ENCODE data around the gene ACO1.
A peak's percentile ranks its signal among the peaks of the same experiment; 100 is the strongest.

ACO1 gene

DNA sequence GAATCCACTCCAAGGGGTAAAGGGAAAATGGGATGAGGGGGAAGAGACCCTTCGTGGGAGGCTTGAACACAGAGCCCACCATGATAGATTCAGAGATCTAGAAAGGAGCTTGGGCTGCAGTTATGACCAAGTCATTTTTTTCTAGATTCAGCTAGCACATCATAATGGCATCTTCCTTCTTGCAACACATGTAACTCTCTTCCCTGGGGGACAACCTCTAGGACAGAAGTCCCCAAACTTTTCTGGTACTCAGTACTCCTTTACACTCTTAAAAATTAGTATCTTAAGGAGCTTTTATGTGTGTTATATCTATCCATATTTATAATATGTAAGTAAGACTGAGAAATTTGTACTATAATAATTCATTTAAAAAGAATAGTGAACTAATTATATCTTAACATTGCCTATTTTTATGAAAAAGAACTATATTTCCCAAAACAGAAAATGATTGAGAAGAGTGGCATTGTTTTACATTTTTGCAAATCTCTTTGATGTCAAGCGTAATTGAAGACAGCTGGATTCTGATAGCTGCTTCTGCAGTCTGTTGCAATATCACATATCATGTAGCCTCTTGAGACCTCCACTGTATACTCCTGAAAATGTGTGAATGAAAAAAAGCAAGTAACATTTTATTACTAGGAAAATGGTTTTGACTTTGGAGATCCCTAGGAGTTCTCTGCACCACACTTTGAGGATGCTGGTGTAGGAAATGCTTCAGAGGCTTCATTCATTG is 875 bp downstream of the ACO1 start:
- no peak for TF ChIP-seq EZH2phosphoT487 (conservative IDR thresholded peaks at IDR 0.05; ENCODE audit: low read length)
- TF ChIP-seq, protein P1, sequence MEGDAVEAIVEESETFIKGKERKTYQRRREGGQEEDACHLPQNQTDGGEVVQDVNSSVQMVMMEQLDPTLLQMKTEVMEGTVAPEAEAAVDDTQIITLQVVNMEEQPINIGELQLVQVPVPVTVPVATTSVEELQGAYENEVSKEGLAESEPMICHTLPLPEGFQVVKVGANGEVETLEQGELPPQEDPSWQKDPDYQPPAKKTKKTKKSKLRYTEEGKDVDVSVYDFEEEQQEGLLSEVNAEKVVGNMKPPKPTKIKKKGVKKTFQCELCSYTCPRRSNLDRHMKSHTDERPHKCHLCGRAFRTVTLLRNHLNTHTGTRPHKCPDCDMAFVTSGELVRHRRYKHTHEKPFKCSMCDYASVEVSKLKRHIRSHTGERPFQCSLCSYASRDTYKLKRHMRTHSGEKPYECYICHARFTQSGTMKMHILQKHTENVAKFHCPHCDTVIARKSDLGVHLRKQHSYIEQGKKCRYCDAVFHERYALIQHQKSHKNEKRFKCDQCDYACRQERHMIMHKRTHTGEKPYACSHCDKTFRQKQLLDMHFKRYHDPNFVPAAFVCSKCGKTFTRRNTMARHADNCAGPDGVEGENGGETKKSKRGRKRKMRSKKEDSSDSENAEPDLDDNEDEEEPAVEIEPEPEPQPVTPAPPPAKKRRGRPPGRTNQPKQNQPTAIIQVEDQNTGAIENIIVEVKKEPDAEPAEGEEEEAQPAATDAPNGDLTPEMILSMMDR (IDR thresholded peaks at IDR 0.05; ENCODE audit: insufficient read depth, low read length, poor library complexity, severe bottlenecking): no peak
- H3K36me3 ChIP-seq (ENCODE audit: low read length): no peaks in the 10 kb centered on the region
- H3K79me2 ChIP-seq (ENCODE audit: insufficient read depth, low read length): no peaks in the 10 kb centered on the region
- no peaks in the 10 kb centered on the region for H3K9me2 ChIP-seq (replicated peaks; ENCODE audit: insufficient read depth, low read length)
- H4K20me1 ChIP-seq (ENCODE audit: low read depth, low read length): no peaks in the 10 kb centered on the region
- H3K27me3 ChIP-seq (ENCODE audit: low read length): no peaks in the 10 kb centered on the region
- peak overlapping the region; percentile 63 for H3K4me2 ChIP-seq (ENCODE audit: low read depth, low read length, poor library complexity, severe bottlenecking)
- no peaks in the 10 kb centered on the region; the same call in 1 of the 2 replicates for H3F3A ChIP-seq (ENCODE audit: insufficient read depth)
- H3K9ac ChIP-seq (ENCODE audit: low read length): peak overlapping the region; percentile 61
- H2AFZ ChIP-seq (ENCODE audit: low read depth, low read length, severe bottlenecking): peak overlapping the region; percentile 73
- H3K9me3 ChIP-seq (ENCODE audit: insufficient read depth, low read length): no peaks in the 10 kb centered on the region
- no peak overlapping the region for H3K27ac ChIP-seq (ENCODE audit: low read depth, low read length)
- peak overlapping the region; percentile 70 for H3K4me3 ChIP-seq (ENCODE audit: insufficient read depth, low read length, poor library complexity, severe bottlenecking)

DNA sequence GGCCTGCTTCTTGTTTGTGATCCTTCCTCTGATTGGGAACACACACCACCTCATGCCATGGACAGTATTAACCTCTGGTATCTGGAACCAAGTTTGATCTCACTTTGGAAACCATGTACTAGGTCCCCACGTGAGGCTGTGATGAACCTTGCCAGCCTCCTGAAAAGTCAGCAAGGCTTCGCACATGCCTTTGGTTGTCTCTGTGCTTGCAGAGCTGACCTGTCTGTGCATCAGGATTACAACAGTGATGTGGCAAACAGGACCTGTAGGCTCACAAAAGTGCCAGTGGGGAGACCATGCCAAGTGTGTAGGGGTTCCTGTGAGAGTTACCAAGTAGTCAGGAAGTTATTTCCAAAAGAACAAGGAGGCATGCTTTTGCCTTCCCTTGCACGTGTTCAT is 1.4 kb downstream of the ACO1 start:
- Histone ChIP-seq H3K36me3 (ENCODE audit: low read length) (no peaks in the 10 kb centered on the region), H3K4me3 (ENCODE audit: insufficient read depth, low read length, poor library complexity, severe bottlenecking) (no peak overlapping the region), H4K20me1 (ENCODE audit: low read depth, low read length) (no peaks in the 10 kb centered on the region; the same call in 1 of the 2 replicates), H3K79me2 (ENCODE audit: insufficient read depth, low read length) (no peaks in the 10 kb centered on the region), H3K9me3 (ENCODE audit: insufficient read depth, low read length) (no peaks in the 10 kb centered on the region), H3K9ac (ENCODE audit: low read length) (no peak overlapping the region), H3K9me2 (replicated peaks; ENCODE audit: insufficient read depth, low read length) (no peaks in the 10 kb centered on the region), H3F3A (ENCODE audit: insufficient read depth) (no peaks in the 10 kb centered on the region; the same call in 1 of the 2 replicates), H3K27ac (ENCODE audit: low read depth, low read length) (no peak overlapping the region), H3K27me3 (ENCODE audit: low read length) (no peaks in the 10 kb centered on the region), H3K4me2 (ENCODE audit: low read depth, low read length, poor library complexity, severe bottlenecking) (no peak overlapping the region), H2AFZ (ENCODE audit: low read depth, low read length, severe bottlenecking) (no peak overlapping the region)
- TF ChIP-seq, protein P1 (IDR thresholded peaks at IDR 0.05; ENCODE audit: insufficient read depth, low read length, poor library complexity, severe bottlenecking): no peak
- TF ChIP-seq EZH2phosphoT487 (conservative IDR thresholded peaks at IDR 0.05; ENCODE audit: low read length): no peak

DNA sequence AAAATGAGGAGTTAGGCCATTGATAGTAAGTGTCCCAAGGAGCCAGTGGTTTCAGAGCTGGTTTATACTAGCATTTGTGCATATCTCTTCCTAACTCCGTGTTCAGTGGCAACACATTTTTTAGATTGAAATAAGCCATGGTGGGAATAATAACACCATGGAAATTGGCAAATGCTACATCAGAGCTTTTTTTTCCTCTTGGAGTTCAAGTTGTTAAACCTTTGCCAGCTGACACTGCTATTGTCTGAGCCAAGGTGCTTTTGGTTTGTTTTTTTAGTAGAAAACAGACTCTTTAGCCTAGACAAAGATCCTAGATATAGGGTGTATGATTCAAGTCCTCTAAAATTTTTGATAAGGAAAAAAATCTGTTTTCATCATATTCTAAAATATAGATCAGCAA is 2.8 kb downstream of the ACO1 start:
- no peaks in the 10 kb centered on the region; the same call in 1 of the 2 replicates for H4K20me1 ChIP-seq (ENCODE audit: low read depth, low read length)
- no peak overlapping the region for H3K9ac ChIP-seq (ENCODE audit: low read length)
- H3K27ac ChIP-seq (ENCODE audit: low read depth, low read length): no peak overlapping the region
- TF ChIP-seq, protein P1 (IDR thresholded peaks at IDR 0.05; ENCODE audit: insufficient read depth, low read length, poor library complexity, severe bottlenecking): no peak
- TF ChIP-seq EZH2phosphoT487 (conservative IDR thresholded peaks at IDR 0.05; ENCODE audit: low read length): no peak
- H3F3A ChIP-seq (ENCODE audit: insufficient read depth): no peaks in the 10 kb centered on the region; the same call in 1 of the 2 replicates
- no peaks in the 10 kb centered on the region for H3K9me2 ChIP-seq (replicated peaks; ENCODE audit: insufficient read depth, low read length)
- no peak overlapping the region for H3K4me2 ChIP-seq (ENCODE audit: low read depth, low read length, poor library complexity, severe bottlenecking)
- no peaks in the 10 kb centered on the region for H3K27me3 ChIP-seq (ENCODE audit: low read length)
- no peaks in the 10 kb centered on the region for H3K79me2 ChIP-seq (ENCODE audit: insufficient read depth, low read length)
- H3K9me3 ChIP-seq (ENCODE audit: insufficient read depth, low read length): no peaks in the 10 kb centered on the region
- no peak overlapping the region for H2AFZ ChIP-seq (ENCODE audit: low read depth, low read length, severe bottlenecking)
- H3K4me3 ChIP-seq (ENCODE audit: insufficient read depth, low read length, poor library complexity, severe bottlenecking): no peak overlapping the region
- H3K36me3 ChIP-seq (ENCODE audit: low read length): no peaks in the 10 kb centered on the region
